Effector CD8-positive, alpha-beta T cell (primary cell): Measurements from ENCODE around the gene HEG1.
"Not testable (repeated sequence)": the region's sequence is repeated elsewhere in the genome, so short reads cannot be mapped to it uniquely, and the experiment has no call there.

ENCODE experiments used
- DNase-seq: peaks from one replicate; lab custom pipeline; 2025; lab: John Stamatoyannopoulos, UW
- total RNA-seq, 4 experiments: gene quantifications; one replicate each; lab custom pipeline; 2026; lab: John Stamatoyannopoulos, UW

The HEG1 gene
- 41.2 to 126 (median 72.5) reads per million in 4 experiments for total RNA-seq

GRCh38 chr3:125055913-125056745 is at the start of gene HEG1:
TSS of gene HEG1 (minus strand) at chr3:125055997. CDS start at chr3:125055890, 107 bp downstream.
- peak; percentile 49 for DNase-seq

- DNase-seq, result no peak
These were observed 49.3 kb upstream of the HEG1 start for GRCh38 chr3:125105116-125105515.

- no peak for DNase-seq
These were observed 48.8 kb upstream of the HEG1 start for GRCh38 chr3:125104639-125105038.

GRCh38 chr3:125103406-125103805 is 47.6 kb upstream of the HEG1 start:
- DNase-seq, result no peak

- no peak for DNase-seq
These were observed 46.7 kb upstream of the HEG1 start for GRCh38 chr3:125102470-125102869.

- DNase-seq, result no peak
These were observed 43.0 kb upstream of the HEG1 start for GRCh38 chr3:125098611-125099291.

- DNase-seq, result no peak
These were observed 34.9 kb upstream of the HEG1 start for GRCh38 chr3:125090649-125091048.

GRCh38 chr3:125087768-125088391 is 32.1 kb upstream of the HEG1 start:
- DNase-seq, result no peak

- DNase-seq, result no peak
These were observed 29.4 kb upstream of the HEG1 start for GRCh38 chr3:125085166-125085565.

- no peak for DNase-seq
These were observed 28.0 kb upstream of the HEG1 start for GRCh38 chr3:125083776-125084175.

GRCh38 chr3:125082339-125082738 is 26.5 kb upstream of the HEG1 start:
- DNase-seq, result not testable (repeated sequence)

- no peak for DNase-seq
These were observed 24.3 kb upstream of the HEG1 start for GRCh38 chr3:125080077-125080476.

GRCh38 chr3:125079675-125080045 is 23.9 kb upstream of the HEG1 start:
- DNase-seq, result no peak

- DNase-seq, result no peak
These were observed 23.3 kb upstream of the HEG1 start for GRCh38 chr3:125078951-125079674.

- no peak for DNase-seq
These were observed 22.1 kb upstream of the HEG1 start for GRCh38 chr3:125077864-125078263.

GRCh38 chr3:125076464-125076863 is 20.7 kb upstream of the HEG1 start:
- DNase-seq, result no peak

GRCh38 chr3:125075738-125076137 is 19.9 kb upstream of the HEG1 start:
- DNase-seq, result no peak

GRCh38 chr3:125073390-125073905 is 17.7 kb upstream of the HEG1 start:
- no peak for DNase-seq

GRCh38 chr3:125072749-125073389 is 17.1 kb upstream of the HEG1 start:
- no peak for DNase-seq

GRCh38 chr3:125072301-125072700 is 16.5 kb upstream of the HEG1 start:
- no peak for DNase-seq
